GM12892 (cell line): Measurements from ENCODE around the gene DPP9.

Experiments used
- DNase-seq: peaks from one replicate; pipeline ENCODE4 v3.0.0; 2011; ENCODE audit not compliant: insufficient read length
- FAIRE-seq: peaks from 2 replicates; lab custom pipeline; 2011; peaks lifted over from hg19 to GRCh38; lab: Jason Lieb, UNC
- POLR2A ChIP-seq: IDR thresholded peaks from 2 replicates; pipeline ENCODE4 v1.6.1; 2011; ENCODE audit warnings: low read depth, low read length, control low read depth
- POLR2AphosphoS5 ChIP-seq: IDR thresholded peaks from 2 replicates; pipeline ENCODE4 v1.6.1; 2011; ENCODE audit warnings: low read depth, low read length, control low read depth
- TAF1 ChIP-seq: IDR thresholded peaks from 2 replicates; pipeline ENCODE4 v1.6.1; 2011; ENCODE audit warnings: low read depth, mild to moderate bottlenecking, control low read depth, low read length, borderline replicate concordance

The DPP9 gene

GRCh38 chr19:4733755-4734345 is 10.2 kb upstream of the DPP9 start:
- TF ChIP-seq TAF1: no peak
- FAIRE-seq: no peak

DNA sequence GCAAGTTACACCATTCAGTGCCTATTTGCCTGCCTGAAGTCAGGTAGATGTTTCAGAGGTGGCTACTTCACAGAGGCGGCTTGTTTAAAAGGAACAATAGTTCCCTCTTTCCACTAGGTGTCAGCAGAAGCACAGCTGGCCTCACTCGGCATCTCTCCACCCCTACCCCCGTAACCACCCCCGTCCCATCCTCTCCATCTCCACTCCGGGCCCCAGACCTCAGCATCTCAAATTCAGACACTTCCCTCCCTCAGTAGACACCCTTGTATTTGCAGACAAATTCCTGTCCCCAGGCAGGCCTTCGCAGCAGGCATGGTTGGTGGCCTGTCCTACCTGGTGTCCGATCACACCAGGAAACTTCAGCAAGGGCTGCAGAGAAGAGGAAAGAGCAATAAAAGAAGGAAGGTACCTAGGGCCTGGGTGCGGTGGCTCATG is 9.1 kb upstream of the DPP9 start:
- FAIRE-seq: peak; percentile 96
- TF ChIP-seq TAF1: no peak
- TF ChIP-seq POLR2AphosphoS5: no peak
- no peak for TF ChIP-seq POLR2A

More at GRCh38 chr19:4733755-4734345, 10.2 kb upstream of the DPP9 start:
- DNase-seq: no peak

GRCh38 chr19:4730740-4731171 is 7.1 kb upstream of the DPP9 start:
- FAIRE-seq: no peak
- TF ChIP-seq POLR2A (no peak), POLR2AphosphoS5 (no peak), TAF1 (no peak)

More for the DNA sequence above, 9.1 kb upstream of the DPP9 start:
- peak; percentile 65 for DNase-seq

DNA sequence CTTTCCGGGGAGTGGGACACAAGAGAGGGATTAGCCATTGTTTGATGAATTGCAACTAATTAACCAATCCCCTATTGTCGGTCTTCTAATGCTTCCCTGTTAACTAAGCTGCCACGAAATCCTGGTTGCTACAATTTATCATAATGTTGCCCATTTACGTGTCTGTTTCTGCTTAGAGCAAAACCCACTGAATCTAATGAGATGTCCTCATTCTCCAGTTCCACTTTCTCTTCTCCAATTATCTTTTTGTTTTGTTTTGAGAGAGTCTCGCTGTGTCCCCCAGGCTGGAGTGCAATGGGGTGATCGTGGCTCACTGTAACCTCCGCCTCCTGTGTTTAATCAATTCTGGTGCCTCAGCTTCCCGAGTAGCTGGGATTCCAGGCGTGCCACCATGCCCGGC is 5.2 kb upstream of the DPP9 start:
- no peak for TF ChIP-seq POLR2A
- TF ChIP-seq TAF1: no peak
- no peak for TF ChIP-seq POLR2AphosphoS5
- DNase-seq: no peak
- no peak for FAIRE-seq

More at GRCh38 chr19:4730740-4731171, 7.1 kb upstream of the DPP9 start:
- DNase-seq: no peak

- peak; percentile 58 for FAIRE-seq
- no peak for DNase-seq
- TF ChIP-seq POLR2AphosphoS5 (peak; percentile 46), TAF1 (0 out of 2 replicates have a peak, but pooled peaks have one; percentile 11), POLR2A (peak; percentile 44; the same call in 1 of the 2 replicates)
Measured at GRCh38 chr19:4722671-4723594, 709 bp downstream of the DPP9 start.

DNA sequence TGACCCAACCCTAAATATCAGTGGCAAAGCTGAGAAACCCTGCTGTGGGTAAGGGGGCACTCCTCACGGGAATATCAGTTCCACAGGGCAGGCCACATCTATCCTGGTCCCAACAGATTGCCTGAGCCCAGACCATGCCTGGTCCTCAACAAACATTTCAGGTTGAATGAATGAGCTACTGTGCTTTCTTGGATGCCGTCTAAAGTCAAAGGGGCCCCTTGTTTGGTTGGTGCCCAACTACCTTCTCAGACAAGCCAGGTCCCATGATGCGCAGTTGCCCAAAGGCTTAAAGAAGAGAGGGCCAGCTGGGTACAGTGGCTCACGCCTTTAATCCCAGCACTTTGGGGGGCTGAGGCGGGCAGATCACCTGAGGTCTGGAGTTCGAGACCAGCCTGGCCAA is 2.4 kb downstream of the DPP9 start:
- TF ChIP-seq POLR2AphosphoS5: no peak
- no peak for TF ChIP-seq POLR2A
- no peak for TF ChIP-seq TAF1
- DNase-seq (no peak), FAIRE-seq (no peak)

DNA sequence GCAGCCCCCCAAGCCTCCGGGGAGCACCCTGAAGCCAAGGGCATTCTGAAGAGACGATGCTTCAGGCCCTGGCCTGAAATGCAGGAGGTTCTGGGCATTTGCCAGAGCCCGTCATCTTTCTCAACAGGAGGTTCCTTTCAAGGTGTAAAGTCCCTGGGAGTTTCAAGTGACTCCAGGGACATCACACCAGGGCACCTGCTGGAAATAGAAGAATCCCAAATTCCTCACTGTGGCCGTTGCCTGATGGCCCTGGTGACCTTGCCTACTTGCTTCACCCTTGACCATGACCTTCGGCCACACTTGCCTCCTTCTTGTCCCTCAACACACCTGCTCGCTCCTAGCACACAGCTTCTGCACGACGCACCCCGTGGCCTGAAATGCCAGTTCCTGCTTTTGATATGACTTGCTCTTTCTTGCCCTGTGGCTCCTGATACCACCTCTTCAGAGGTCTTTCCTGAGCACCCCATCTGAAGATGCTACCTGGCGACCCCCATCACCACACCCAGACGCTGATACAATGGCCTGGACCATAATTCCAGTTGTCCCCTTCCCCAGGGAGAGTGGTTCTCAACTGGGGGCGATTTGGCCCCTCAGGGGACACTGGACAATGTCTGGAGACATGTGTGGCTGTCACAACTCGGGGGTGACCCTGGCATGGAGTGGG is 3.5 kb downstream of the DPP9 start:
- TF ChIP-seq POLR2AphosphoS5 (no peak), POLR2A (no peak), TAF1 (no peak)
- DNase-seq (no peak), FAIRE-seq (peak; percentile 60)

GRCh38 chr19:4719499-4719866 is 4.2 kb downstream of the DPP9 start:
- DNase-seq: no peak
- FAIRE-seq: peak; percentile 42
- TF ChIP-seq TAF1 (no peak), POLR2AphosphoS5 (no peak), POLR2A (no peak)

GRCh38 chr19:4717966-4718701 is 5.5 kb downstream of the DPP9 start:
- DNase-seq (no peak), FAIRE-seq (no peak)
- TF ChIP-seq TAF1: no peak
- no peak for TF ChIP-seq POLR2A

- DNase-seq (no peak), FAIRE-seq (no peak)
- no peak for TF ChIP-seq TAF1
- no peak for TF ChIP-seq POLR2AphosphoS5
- 0 out of 2 replicates have a peak, but pooled peaks have one; percentile 17 for TF ChIP-seq POLR2A
Measured at GRCh38 chr19:4717191-4717965, 6.3 kb downstream of the DPP9 start.
